Osteocyte (in vitro differentiated cells): ENCODE measurements around the gene KDM4C. TPM values are rescaled to one million over a fixed set of nuclear protein-coding genes. Genes with fewer than 3 reads are reported as not detected.

Experiments
- DNase-seq: peaks from one replicate; pipeline ENCODE4 v3.0.0; 2021; ENCODE audit warnings: mixed read lengths; ENCODE audit not compliant: unreplicated experiment; ENCODE audit errors: extremely low spot score
- H3K27ac Mint-ChIP-seq: one replicate; pipeline ENCODE4 v1.8.0; 2021; ENCODE audit warnings: mild to moderate bottlenecking, mixed read lengths; ENCODE audit not compliant: unreplicated experiment
- H3K27me3 Mint-ChIP-seq: one replicate; pipeline ENCODE4 v1.8.0; 2021; ENCODE audit warnings: mixed read lengths; ENCODE audit not compliant: unreplicated experiment
- H3K36me3 Mint-ChIP-seq: one replicate; pipeline ENCODE4 v1.8.0; 2021; ENCODE audit warnings: mixed read lengths; ENCODE audit not compliant: unreplicated experiment
- H3K4me1 Mint-ChIP-seq: one replicate; pipeline ENCODE4 v1.8.0; 2021; ENCODE audit warnings: mixed read lengths; ENCODE audit not compliant: unreplicated experiment
- H3K4me3 Mint-ChIP-seq: one replicate; pipeline ENCODE4 v1.8.0; 2021; ENCODE audit warnings: mild to moderate bottlenecking, moderate library complexity, mixed read lengths; ENCODE audit not compliant: unreplicated experiment
- H3K9me3 Mint-ChIP-seq: one replicate; pipeline ENCODE4 v1.8.0; 2021; ENCODE audit warnings: mixed read lengths; ENCODE audit not compliant: unreplicated experiment
- CTCF ChIP-seq: fragments of 200-600 bp; sonication (generic); IDR thresholded peaks from 2 replicates; pipeline ENCODE4 v1.5.0; 2021; ENCODE audit warnings: antibody characterized with exemption, mild to moderate bottlenecking, moderate library complexity
- total RNA-seq: library from RNA; stranded (reverse); gene quantifications from 2 replicates; pipeline ENCODE4 v1.2.1, GENCODE V29; 2021

The KDM4C gene
- total RNA-seq, 1 donor from 2014 or later = 25.3 TPM

- no peaks in the 10 kb centered on the region for H3K27me3 Mint-ChIP-seq
- H3K4me3 Mint-ChIP-seq = no peak overlapping the region
- no peaks in the 10 kb centered on the region for H3K9me3 Mint-ChIP-seq
- TF ChIP-seq CTCF = no peak
- no peak for DNase-seq
- no peak overlapping the region for H3K27ac Mint-ChIP-seq
- H3K4me1 Mint-ChIP-seq = no peaks in the 10 kb centered on the region
- H3K36me3 Mint-ChIP-seq = peaks cover 14% of the 10 kb centered on the region
Observed at GRCh38 chr9:6887051-6887450, 129.3 kb downstream of the KDM4C start.

DNA sequence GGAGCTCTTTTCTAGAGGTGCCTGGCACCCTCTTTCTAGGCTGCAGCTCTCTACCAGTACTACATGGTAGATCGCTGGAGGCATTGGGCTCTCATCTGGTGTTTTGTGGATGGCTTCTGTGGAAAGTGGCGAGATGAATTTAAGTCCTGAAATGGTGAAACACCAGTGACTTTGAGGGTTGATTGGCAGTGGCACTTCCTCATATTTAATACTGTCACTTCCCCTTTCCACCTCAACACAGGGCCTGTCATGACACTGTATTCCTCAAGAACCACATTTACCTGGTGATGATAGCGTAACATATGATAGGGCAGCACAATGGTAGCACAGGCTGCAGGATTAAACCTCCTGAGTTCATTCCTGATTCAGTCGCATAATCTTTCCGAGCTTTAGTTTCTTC lies 132.1 kb downstream of the KDM4C start:
- Mint-ChIP-seq H3K4me1 (no peaks in the 10 kb centered on the region), H3K36me3 (peaks cover 21% of the 10 kb centered on the region), H3K9me3 (no peaks in the 10 kb centered on the region), H3K27ac (no peak overlapping the region), H3K27me3 (no peaks in the 10 kb centered on the region), H3K4me3 (no peak overlapping the region)
- TF ChIP-seq CTCF = no peak
- DNase-seq = no peak

DNA sequence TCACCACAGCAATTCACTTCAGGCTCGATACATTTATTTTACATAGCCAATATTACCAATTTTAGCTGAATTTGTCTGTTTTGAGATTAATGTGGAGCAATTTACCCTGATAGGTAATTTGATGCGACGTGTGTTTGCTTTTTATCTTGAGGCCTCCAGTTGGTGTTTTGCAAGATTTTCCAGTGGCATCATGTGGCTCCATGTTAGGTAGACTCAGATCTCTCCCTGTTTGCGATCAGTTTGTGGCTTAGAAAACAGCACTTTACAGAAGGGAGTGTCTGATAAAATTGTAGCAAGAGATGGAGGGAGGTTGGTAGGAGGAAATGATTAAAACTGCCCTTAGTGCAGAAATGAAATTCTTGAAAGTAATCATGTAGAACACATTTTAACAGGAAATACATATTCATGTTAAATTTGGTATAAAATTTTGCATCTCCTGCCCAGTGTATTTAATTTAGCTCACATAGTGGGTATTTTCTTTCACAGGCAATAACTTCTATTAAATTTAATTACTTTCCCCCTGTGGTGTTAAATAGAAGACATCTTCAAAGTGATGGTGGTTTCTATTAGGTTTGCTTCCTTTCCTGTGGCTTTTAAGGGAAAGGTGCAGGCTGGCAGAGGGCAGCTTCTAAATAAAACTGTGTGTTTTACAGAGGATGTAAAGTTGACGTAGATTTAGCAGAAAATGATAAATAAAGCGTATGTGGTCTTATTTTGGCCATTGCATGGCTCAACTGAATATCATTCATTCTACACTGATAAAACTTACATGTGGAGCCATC lies 135.8 kb downstream of the KDM4C start:
- H3K4me1 Mint-ChIP-seq = no peaks in the 10 kb centered on the region
- peaks cover 18% of the 10 kb centered on the region for H3K36me3 Mint-ChIP-seq
- H3K27ac Mint-ChIP-seq = no peak overlapping the region
- DNase-seq = no peak
- H3K4me3 Mint-ChIP-seq = no peak overlapping the region
- H3K27me3 Mint-ChIP-seq = no peaks in the 10 kb centered on the region
- H3K9me3 Mint-ChIP-seq = no peaks in the 10 kb centered on the region
- TF ChIP-seq CTCF = no peak

DNA sequence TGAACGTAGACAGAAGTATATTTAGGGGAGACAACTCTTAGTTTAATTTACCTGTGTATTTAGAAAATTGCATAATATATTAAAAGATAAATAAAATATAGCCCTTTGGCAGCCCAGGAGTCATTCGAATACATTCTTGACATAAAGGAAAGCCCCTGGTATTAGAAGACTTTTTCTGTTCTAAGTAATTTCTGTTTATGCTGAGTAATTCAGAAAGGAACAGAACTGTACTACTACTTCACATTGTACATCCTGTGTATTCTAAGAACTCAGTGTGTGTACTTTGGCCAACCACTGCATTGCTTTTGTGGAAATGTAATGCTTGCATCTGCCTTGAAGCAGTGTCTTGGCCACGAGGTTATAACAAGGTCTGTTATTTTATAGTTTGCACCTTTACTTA lies 136.4 kb downstream of the KDM4C start:
- no peaks in the 10 kb centered on the region for H3K9me3 Mint-ChIP-seq
- DNase-seq = no peak
- no peak overlapping the region for H3K27ac Mint-ChIP-seq
- no peaks in the 10 kb centered on the region for H3K27me3 Mint-ChIP-seq
- H3K4me1 Mint-ChIP-seq = no peaks in the 10 kb centered on the region
- TF ChIP-seq CTCF = no peak
- H3K4me3 Mint-ChIP-seq = no peak overlapping the region
- peaks cover 18% of the 10 kb centered on the region for H3K36me3 Mint-ChIP-seq

- H3K4me1 Mint-ChIP-seq = no peaks in the 10 kb centered on the region
- peaks cover 10% of the 10 kb centered on the region for H3K36me3 Mint-ChIP-seq
- no peaks in the 10 kb centered on the region for H3K27me3 Mint-ChIP-seq
- no peaks in the 10 kb centered on the region for H3K9me3 Mint-ChIP-seq
- no peak overlapping the region for H3K27ac Mint-ChIP-seq
- no peak for TF ChIP-seq CTCF
- H3K4me3 Mint-ChIP-seq = no peak overlapping the region
- no peak for DNase-seq
Observed at GRCh38 chr9:6895754-6896153, 138.0 kb downstream of the KDM4C start.
